Activated CD8-positive, alpha-beta memory T cell treated with anti-CD3 and anti-CD28 coated beads for 36 hours (primary cell): Measurements from ENCODE around the gene ZRSR2. TPM values are rescaled to one million over a fixed set of nuclear protein-coding genes. Genes with fewer than 3 reads are reported as not detected.

Experiments
- total RNA-seq, 2 experiments: library from RNA; stranded (reverse); gene quantifications; one replicate each; pipeline ENCODE4 v1.2.3, GENCODE V29; 2021

Gene ZRSR2
- total RNA-seq, 2 experiments from 2014 or later = 11.0 to 13.1 TPM

Other genes with a start within 250 kb of the ZRSR2 start
- gene ACE2, start 189.5 kb upstream of the ZRSR2 start, total RNA-seq = not detected
- under 1 TPM; 0.42 to 0.67 TPM for gene CLTRN, start 125.7 kb upstream of the ZRSR2 start, total RNA-seq
- gene CA5B, start 52.2 kb upstream of the ZRSR2 start, total RNA-seq = 1 to 10 TPM; 6.0 to 7.3 TPM
- 10 to 100 TPM; 34.8 to 35.2 TPM for gene AP1S2, start 64.3 kb downstream of the ZRSR2 start, total RNA-seq